CD14-positive monocyte (primary cell): ENCODE results near the gene FN1. TPM values are rescaled to one million over a fixed set of nuclear protein-coding genes. Genes with fewer than 3 reads are reported as not detected.

ENCODE experiments used
- DNase-seq, 3 donors: peaks; one replicate each; pipeline ENCODE4 v3.0.0-alpha.2; 2011 to 2022
- H2AFZ ChIP-seq: 2 replicates; pipeline ENCODE4 v1.6.0; 2012; ENCODE audit warnings: mild to moderate bottlenecking, low read depth, low read length, inconsistent platforms; ENCODE audit not compliant: insufficient read depth, poor library complexity, severe bottlenecking
- H3K27ac ChIP-seq, 2 donors: 1 replicate in 1 of 2; 2 replicates in 1 of 2; pipeline ENCODE4 v1.5.1; 2012 to 2013; ENCODE audit warnings: low read length in 2 of 2, control low read depth in 1 of 2, inconsistent platforms in 1 of 2, low read depth in 1 of 2, mild to moderate bottlenecking in 1 of 2
- H3K27me3 ChIP-seq, 2 donors: one replicate each; pipeline versions ENCODE4 v1.6.0 to v1.6.1; 2011 to 2013; ENCODE audit warnings: low read length in 2 of 2; ENCODE audit not compliant: control insufficient read depth in 2 of 2, insufficient read depth in 2 of 2
- H3K36me3 ChIP-seq, 2 donors: replicated peaks in 1 of 2; 1 replicate in 1 of 2; 2 replicates in 1 of 2; pipeline versions ENCODE4 v1.5.1 to v1.6.1; 2012 to 2013; ENCODE audit warnings: low read length in 2 of 2, control low read depth in 1 of 2, inconsistent platforms in 1 of 2, mild to moderate bottlenecking in 1 of 2; ENCODE audit not compliant: insufficient read depth in 2 of 2, control insufficient read depth in 1 of 2
- H3K4me1 ChIP-seq, 2 donors: 1 replicate in 1 of 2; 2 replicates in 1 of 2; pipeline versions ENCODE4 v1.5.1 to v1.6.1; 2012 to 2013; ENCODE audit warnings: low read length in 2 of 2, control low read depth in 1 of 2, inconsistent platforms in 1 of 2, mild to moderate bottlenecking in 1 of 2, moderate library complexity in 1 of 2; ENCODE audit not compliant: insufficient read depth in 2 of 2, control insufficient read depth in 1 of 2
- H3K4me2 ChIP-seq: replicated peaks from 2 replicates; pipeline ENCODE3; 2012; ENCODE audit warnings: low read length, moderate library complexity, mild to moderate bottlenecking; ENCODE audit not compliant: poor library complexity, severe bottlenecking; ENCODE audit errors: extremely low read depth
- H3K4me3 ChIP-seq, 3 experiments: fragments of 200-600 bp in 1 of 3; sonication (generic) in 1 of 3; replicated peaks in 1 of 3; 1 replicate in 2 of 3; 2 replicates in 1 of 3; pipeline ENCODE4 v1.5.1; 2011 to 2013; ENCODE audit warnings: low read length in 3 of 3, mild to moderate bottlenecking in 3 of 3, control low read depth in 2 of 3, low read depth in 2 of 3, inconsistent platforms in 1 of 3, moderate library complexity in 1 of 3
- H3K79me2 ChIP-seq: 2 replicates; pipeline ENCODE4 v1.6.0; 2012; ENCODE audit warnings: mild to moderate bottlenecking, control low read depth, inconsistent platforms, low read length, moderate library complexity; ENCODE audit not compliant: insufficient read depth
- H3K9ac ChIP-seq: 2 replicates; pipeline ENCODE4 v1.6.0; 2017; ENCODE audit warnings: low read length, mild to moderate bottlenecking; ENCODE audit not compliant: insufficient read depth, poor library complexity, severe bottlenecking
- H3K9me3 ChIP-seq, 2 donors: replicated peaks in 1 of 2; 1 replicate in 1 of 2; 2 replicates in 1 of 2; pipeline versions ENCODE4 v1.5.1 to v1.6.1; 2012 to 2013; ENCODE audit warnings: low read length in 2 of 2, control low read depth in 1 of 2; ENCODE audit not compliant: control insufficient read depth in 1 of 2, insufficient read depth in 1 of 2
- H4K20me1 ChIP-seq: 2 replicates; pipeline ENCODE4 v1.6.0; 2012; ENCODE audit warnings: mild to moderate bottlenecking, low read length, control low read depth, moderate library complexity; ENCODE audit not compliant: insufficient read depth
- H3K27ac Mint-ChIP-seq, 7 donors: one replicate each; pipeline ENCODE4 v1.8.0; 2020; ENCODE audit warnings: mild to moderate bottlenecking in 7 of 7, mixed read lengths in 7 of 7, moderate library complexity in 6 of 7, inconsistent platforms in 2 of 7
- H3K27me3 Mint-ChIP-seq, 3 donors: one replicate each; pipeline ENCODE4 v1.8.0; 2021 to 2022; ENCODE audit warnings: low read depth in 3 of 3, mild to moderate bottlenecking in 3 of 3, mixed read lengths in 3 of 3, moderate library complexity in 3 of 3, inconsistent platforms in 1 of 3
- H3K36me3 Mint-ChIP-seq, 2 donors: one replicate each; pipeline ENCODE4 v1.8.0; 2020; ENCODE audit warnings: mixed read lengths in 2 of 2, inconsistent platforms in 1 of 2, mild to moderate bottlenecking in 1 of 2
- H3K4me1 Mint-ChIP-seq: one replicate; pipeline ENCODE4 v1.8.0; 2020; ENCODE audit warnings: mild to moderate bottlenecking, mixed read lengths
- H3K4me3 Mint-ChIP-seq, 2 donors: one replicate each; pipeline ENCODE4 v1.8.0; 2020; ENCODE audit warnings: mild to moderate bottlenecking in 2 of 2, mixed read lengths in 2 of 2, moderate library complexity in 1 of 2
- H3K9me3 Mint-ChIP-seq, 7 donors: one replicate each; pipeline ENCODE4 v1.8.0; 2020 to 2022; ENCODE audit warnings: mixed read lengths in 7 of 7, mild to moderate bottlenecking in 6 of 7, moderate library complexity in 6 of 7, inconsistent platforms in 2 of 7
- WGBS: methylation state at CpG from one replicate; pipeline ENCODE4 v1.1.5; 2013; ENCODE audit warnings: missing lambda C conversion rate; ENCODE audit not compliant: insufficient coverage; 5-methylcytosine and 5-hydroxymethylcytosine counted together
- intact Hi-C, 2 donors: fragments of 100-400 bp; cut with micrococcal nuclease; formaldehyde crosslinking; loops; one replicate each; pipeline versions ENCODE4 v1.15.0 to v1.15.1; 2023
- polyA plus RNA-seq, 3 donors: library from polyadenylated mRNA; depleted of rRNA in 1 of 3; unstranded in 2 of 3; stranded (reverse) in 1 of 3; fragments of 300-500 nt in 2 of 3; fragments of >200 nt in 1 of 3; fragmentation: Illumina TruSeq in 2 of 3; gene quantifications; 1 replicate in 2 of 3; 2 replicates in 1 of 3; pipeline ENCODE4 v1.2.3, GENCODE V29; 2012 to 2021
- TF ChIP-seq, protein P1 (sequence below): fragments of 200-600 bp; IDR thresholded peaks from one replicate; pipeline ENCODE4 v1.8.0; 2022; ENCODE audit warnings: antibody characterized with exemption, mild to moderate bottlenecking

Gene FN1
- polyA plus RNA-seq, 3 donors: 0.21 to 0.72 (median 0.23) TPM

DNA sequence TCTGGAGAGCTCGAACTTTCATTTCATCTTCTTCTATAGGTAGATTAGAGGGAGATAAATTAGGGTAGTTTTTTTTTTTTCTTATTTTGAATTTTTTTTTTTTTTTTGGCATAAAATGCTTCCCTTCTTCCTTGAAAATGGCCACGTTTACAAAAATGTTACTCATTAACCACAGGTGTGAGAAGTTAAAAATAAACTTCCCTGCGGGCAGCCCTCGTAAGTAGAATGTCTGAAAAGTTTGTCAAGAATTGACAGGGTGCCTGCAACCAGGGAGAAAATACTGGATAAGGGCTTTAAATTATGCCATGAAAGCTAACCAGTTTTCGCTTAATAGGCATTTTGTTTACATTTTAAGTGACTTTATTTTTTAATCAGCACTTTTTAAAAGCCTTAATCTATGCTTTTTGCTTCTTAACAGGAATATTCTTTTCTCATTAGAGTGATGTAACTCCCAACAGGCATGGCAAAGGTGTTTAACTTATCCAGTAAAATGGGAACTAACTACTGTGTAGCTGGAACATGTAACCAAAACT is 4.2 kb upstream of the FN1 start:
- H3K36me3 ChIP-seq: no peaks in the 10 kb centered on the region
- Mint-ChIP-seq H3K4me1 (peaks cover 17% of the 10 kb centered on the region), H3K27me3 (peaks cover 51 to 64% (median 60%) of the 10 kb centered on the region in 3 donors), H3K9me3 (peaks cover 0 to 13% (median 3%) of the 10 kb centered on the region in 7 donors), H3K27ac (no peak overlapping the region), H3K4me3 (peak overlapping the region in 1 of 2 donors; percentile 44), H3K36me3 (peaks cover 2% of the 10 kb centered on the region in 2 donors)
- 60% methylated on average over 2 of the region's 5 CpGs for WGBS
- H3K79me2 ChIP-seq: no peaks in the 10 kb centered on the region
- intact Hi-C loops: no loop called here
- H3K4me2 ChIP-seq: no peak overlapping the region
- no peak overlapping the region for H3K27ac ChIP-seq
- no peak overlapping the region for H3K9ac ChIP-seq
- DNase-seq: no peak
- H4K20me1 ChIP-seq: no peaks in the 10 kb centered on the region
- H2AFZ ChIP-seq: no peak overlapping the region
- H3K4me3 ChIP-seq: no peak overlapping the region
- peaks cover 17 to 18% of the 10 kb centered on the region in 2 donors for H3K4me1 ChIP-seq
- peaks cover 48 to 66% of the 10 kb centered on the region in 2 donors for H3K27me3 ChIP-seq
- TF ChIP-seq, protein P1, sequence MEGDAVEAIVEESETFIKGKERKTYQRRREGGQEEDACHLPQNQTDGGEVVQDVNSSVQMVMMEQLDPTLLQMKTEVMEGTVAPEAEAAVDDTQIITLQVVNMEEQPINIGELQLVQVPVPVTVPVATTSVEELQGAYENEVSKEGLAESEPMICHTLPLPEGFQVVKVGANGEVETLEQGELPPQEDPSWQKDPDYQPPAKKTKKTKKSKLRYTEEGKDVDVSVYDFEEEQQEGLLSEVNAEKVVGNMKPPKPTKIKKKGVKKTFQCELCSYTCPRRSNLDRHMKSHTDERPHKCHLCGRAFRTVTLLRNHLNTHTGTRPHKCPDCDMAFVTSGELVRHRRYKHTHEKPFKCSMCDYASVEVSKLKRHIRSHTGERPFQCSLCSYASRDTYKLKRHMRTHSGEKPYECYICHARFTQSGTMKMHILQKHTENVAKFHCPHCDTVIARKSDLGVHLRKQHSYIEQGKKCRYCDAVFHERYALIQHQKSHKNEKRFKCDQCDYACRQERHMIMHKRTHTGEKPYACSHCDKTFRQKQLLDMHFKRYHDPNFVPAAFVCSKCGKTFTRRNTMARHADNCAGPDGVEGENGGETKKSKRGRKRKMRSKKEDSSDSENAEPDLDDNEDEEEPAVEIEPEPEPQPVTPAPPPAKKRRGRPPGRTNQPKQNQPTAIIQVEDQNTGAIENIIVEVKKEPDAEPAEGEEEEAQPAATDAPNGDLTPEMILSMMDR: no peak
- H3K9me3 ChIP-seq: peaks cover 0 to 6% of the 10 kb centered on the region in 2 donors

DNA sequence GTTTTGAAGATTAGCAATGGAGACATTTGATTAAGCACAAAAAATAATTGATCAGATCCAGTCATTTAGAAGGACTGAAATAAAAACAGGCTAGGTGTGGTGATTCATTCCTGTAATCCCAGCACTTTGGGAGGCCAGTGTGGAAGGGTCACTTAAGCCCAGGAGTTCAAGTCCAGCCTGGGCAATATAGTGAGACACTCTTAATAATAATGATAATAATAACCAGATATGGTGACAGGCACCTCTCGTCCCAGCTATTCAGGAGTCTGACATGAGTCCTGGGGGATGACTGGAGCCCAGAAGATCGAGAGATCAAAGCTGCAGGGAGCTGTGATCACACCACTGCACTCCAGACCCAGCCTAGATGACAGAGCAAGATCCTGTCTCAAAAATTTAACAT is 3.5 kb upstream of the FN1 start:
- Histone ChIP-seq H3K4me2 (no peak overlapping the region), H3K36me3 (no peaks in the 10 kb centered on the region), H3K27me3 (peaks cover 54 to 72% of the 10 kb centered on the region in 2 donors), H3K9me3 (peaks cover 0 to 9% of the 10 kb centered on the region in 2 donors), H3K9ac (no peak overlapping the region), H2AFZ (no peak overlapping the region), H4K20me1 (no peaks in the 10 kb centered on the region), H3K27ac (no peak overlapping the region), H3K79me2 (no peaks in the 10 kb centered on the region), H3K4me1 (peaks cover 17 to 18% of the 10 kb centered on the region in 2 donors), H3K4me3 (no peak overlapping the region)
- 100% methylated on average over 1 of the region's 2 CpGs for WGBS
- Mint-ChIP-seq H3K9me3 (peaks cover 0 to 16% (median 3%) of the 10 kb centered on the region in 7 donors), H3K4me3 (peak overlapping the region in 1 of 2 donors; percentile 44), H3K4me1 (peaks cover 20% of the 10 kb centered on the region), H3K36me3 (peaks cover 2 to 5% of the 10 kb centered on the region in 2 donors), H3K27ac (no peak overlapping the region), H3K27me3 (peaks cover 57 to 68% (median 66%) of the 10 kb centered on the region in 3 donors)
- TF ChIP-seq, protein P1: no peak
- DNase-seq: no peak
- intact Hi-C loops: no loop called here
